Stimulated activated CD4-positive, alpha-beta T cell treated with anti-CD3 and anti-CD28 coated beads, Interleukin-4, amount 100 ng/mL, for 1 hour (primary cell): ENCODE measurements around the gene TAF1L.
"Not testable (repeated sequence)": the region's sequence is repeated elsewhere in the genome, so short reads cannot be mapped to it uniquely, and the experiment has no call there.

Experiments
- DNase-seq: peaks from one replicate; pipeline ENCODE4 v3.0.0-alpha.2; 2020

Gene TAF1L

GRCh38 chr9:32635362-32635761 is at the start of gene TAF1L:
TAF1L (minus strand) TSS chr9:32635669; CDS start chr9:32635579, 90 bp downstream.
- DNase-seq = no peak

DNA sequence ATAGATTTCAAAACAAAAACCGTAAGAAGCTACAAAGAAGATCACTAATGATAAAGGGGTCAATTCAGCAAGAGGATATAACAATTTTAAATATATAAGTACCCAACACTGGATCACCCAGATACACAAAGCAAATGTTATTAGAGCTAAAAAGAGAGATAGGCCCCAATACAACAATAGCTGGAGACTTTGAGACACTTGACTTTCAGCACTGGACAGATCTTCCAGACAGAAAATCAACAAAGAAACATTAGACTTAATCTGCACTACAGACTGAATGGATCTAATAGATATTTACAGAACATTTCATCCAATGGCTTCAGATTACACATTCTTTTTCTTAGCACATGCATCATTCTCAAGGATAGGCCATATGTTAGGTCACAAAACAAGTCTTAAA is 46.3 kb upstream of the TAF1L start:
- no peak for DNase-seq

- no peak for DNase-seq
These were observed 42.5 kb upstream of the TAF1L start for GRCh38 chr9:32677931-32678330.

DNA sequence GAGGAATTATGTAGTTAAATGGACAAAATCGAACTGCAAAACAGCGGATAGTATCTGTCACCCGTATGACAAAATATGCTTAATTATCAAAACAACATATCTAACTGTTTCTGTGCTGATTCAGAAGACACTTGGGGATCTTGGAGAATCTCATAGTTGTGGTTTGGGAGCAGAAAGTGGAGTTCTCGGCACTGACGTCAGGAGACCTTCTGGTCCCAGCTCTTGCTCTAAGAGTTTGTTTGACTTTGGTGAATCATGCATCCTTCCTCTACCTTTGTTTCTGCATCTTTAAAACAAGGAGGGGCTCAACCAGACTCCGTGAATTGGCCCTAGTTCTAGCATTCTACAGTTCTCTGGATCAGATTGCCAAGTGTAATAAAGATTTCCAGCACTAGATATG is 37.0 kb upstream of the TAF1L start:
- DNase-seq = no peak

- no peak for DNase-seq
These were observed 35.9 kb upstream of the TAF1L start for GRCh38 chr9:32671333-32671732.

DNA sequence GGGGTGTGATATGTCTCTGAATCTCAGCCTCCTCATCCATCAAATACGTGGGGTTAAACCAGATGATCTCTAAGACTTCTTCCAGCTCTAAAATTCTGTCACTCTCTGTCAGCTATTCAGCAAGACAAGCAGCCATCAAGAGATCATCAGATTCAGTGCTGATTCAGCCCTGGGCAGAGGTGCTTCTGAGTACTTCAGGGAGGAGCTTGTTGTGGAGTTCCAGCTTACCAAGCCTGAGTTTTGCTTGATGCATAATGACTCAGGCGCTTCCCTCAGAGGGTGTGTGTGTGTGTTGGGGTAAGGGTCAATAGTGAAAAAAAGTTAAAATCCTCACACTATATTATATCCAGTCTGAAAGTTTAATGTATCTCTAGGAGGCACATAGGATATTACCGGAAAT is 29.6 kb upstream of the TAF1L start:
- DNase-seq = no peak

- no peak for DNase-seq
These were observed 28.3 kb upstream of the TAF1L start for GRCh38 chr9:32663741-32664140.

- DNase-seq = no peak
These were observed 12.2 kb upstream of the TAF1L start for GRCh38 chr9:32647671-32648070.

DNA sequence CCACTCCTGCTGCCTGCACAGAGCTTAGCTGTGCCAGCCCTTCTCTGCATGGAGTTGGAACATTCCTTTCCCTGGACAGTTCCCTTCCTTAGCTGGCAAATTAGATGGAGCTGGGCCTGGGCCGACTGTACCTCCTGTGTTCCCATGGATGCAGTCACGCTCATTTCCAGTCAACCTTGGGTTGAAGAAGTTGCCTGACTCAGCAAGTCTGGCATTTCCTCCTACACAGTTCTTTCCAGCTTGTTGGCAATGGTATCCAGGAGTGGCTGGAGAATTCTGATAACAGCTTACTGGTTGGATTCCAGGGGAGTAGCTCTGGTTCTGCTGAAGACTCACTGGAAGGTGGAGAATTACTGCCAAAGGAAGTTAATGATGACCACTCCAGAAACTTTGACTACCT is 9.2 kb upstream of the TAF1L start:
- DNase-seq = no peak

GRCh38 chr9:32633151-32633550 is 2.3 kb downstream of the TAF1L start:
- DNase-seq = not testable (repeated sequence)

DNA sequence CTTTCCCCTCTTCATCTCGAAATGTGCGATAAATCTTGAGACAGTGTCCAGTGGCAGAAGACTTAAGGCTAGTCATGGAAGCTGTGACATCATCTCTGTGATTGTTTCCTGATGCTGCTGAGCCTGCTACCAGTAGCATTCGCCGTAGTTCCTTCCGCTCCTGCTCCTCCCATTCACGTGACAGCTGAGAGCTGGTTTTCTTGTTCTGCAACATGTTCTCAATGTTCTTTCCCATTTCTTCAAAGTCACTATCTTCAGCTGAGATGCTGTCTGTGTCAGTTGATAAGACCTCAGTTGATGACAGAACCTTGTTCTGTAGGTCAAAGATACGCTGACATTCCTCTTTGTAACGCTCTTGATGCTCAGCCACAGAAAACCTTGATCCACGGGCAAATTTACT is 3.5 kb downstream of the TAF1L start:
- no peak for DNase-seq

DNA sequence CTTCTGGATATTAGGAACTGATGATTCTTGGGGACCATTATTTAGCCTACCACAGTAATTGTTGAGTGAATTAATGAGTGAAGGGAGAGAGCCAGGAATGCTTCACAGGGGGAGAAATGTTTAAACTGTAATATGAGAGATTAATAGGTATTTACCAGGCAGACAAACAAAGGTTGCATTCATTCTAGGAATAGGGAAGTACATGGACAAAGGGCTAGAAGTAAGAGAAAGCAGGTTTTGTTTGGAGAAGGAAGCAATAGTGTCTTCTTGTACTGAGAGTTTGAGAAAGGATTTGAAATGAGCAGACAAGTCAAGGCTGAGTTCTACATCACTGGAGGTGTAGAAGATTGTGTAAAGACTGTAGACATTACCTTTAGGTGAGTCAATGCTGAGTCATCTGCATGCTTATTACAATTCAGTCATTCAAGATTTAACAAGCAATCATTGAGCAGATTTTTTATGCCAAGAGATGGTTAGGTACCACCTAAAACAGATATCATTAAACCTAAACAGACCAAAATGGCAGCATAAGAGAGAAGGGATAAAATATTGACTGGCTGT is 8.0 kb downstream of the TAF1L start:
- no peak for DNase-seq

DNA sequence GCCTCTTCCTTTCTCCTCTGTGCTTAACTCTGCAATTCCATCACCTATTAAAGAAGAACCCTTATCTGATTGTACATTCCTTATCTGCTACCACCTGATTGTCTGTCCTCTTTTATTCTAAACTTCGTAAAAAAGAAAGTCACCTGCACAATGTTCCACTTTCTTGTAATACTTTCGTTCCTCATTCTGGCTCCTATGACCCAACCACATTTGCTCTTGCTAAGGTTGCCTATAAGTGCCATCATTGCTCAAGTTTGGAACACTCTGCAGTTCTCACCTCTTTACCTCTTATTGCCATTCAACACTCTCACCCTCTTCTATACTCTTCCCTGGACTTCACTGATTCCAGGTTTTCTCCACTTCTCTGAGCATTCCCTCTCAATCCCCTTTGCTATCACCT is 10.1 kb downstream of the TAF1L start:
- DNase-seq = no peak

DNA sequence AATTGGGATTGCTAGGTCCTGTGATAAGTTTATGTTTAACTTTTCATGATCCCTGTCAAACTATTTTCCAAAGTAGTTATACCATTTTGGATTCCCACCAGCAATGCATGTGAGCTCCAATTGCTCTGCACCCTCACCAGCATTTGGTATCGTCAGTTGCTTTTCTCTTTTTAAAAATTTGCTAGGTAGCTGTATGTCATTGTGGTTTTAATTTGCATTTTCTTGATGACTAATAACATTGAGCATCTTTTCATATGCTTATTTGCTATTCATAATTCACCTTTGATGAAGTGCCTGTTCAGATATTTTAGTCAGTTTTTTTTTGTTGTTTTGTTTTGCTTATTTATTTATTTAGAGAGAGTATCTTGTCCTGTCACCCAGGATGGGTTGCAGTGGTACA is 12.5 kb downstream of the TAF1L start:
- no peak for DNase-seq

- DNase-seq = no peak
These were observed 17.2 kb downstream of the TAF1L start for GRCh38 chr9:32618261-32618660.

GRCh38 chr9:32606811-32607210 is 28.7 kb downstream of the TAF1L start:
- no peak for DNase-seq

- DNase-seq = no peak
These were observed 31.3 kb downstream of the TAF1L start for GRCh38 chr9:32603914-32604852.

DNA sequence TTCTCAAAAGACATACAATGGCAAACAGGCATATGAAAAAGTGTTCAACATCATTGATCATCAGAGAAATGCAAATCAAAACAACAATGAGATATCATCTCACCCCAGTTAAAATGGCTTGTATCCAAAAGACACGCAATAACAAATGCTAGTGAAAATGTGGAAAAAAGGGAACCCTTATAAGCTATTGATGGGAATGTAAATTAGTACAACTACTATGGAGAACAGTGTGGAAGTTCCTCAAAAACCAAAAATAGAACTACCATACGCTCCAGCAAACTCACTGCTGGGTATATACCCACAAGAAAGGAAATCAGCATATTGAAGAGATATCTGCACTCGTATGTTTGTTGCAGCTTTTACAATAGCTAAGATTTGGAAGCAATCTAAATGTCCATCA is 36.4 kb downstream of the TAF1L start:
- DNase-seq = not testable (repeated sequence)

GRCh38 chr9:32596936-32597335 is 38.5 kb downstream of the TAF1L start:
- no peak for DNase-seq

GRCh38 chr9:32596096-32596865 is 39.2 kb downstream of the TAF1L start:
- DNase-seq = no peak

- DNase-seq = no peak
These were observed 44.6 kb downstream of the TAF1L start for GRCh38 chr9:32590898-32591297.

DNA sequence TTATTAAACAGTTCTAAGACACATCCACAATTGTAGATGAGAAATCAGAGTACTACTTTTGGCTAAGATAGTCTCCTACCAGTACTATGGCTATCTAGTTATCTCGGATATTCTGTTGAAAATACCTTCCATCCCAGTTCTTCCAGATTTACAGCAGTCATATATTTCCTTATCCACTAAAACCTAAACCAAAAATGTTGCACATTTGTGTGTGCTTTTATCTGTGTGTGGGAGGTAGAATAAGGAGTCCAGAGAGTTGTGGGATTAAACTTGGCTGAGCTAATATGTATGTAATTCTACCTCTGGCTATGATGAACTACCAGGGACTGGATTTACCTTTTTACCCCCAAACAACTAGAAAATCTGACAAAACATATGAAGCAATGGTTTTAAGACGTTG is 45.0 kb downstream of the TAF1L start:
- DNase-seq = no peak

DNA sequence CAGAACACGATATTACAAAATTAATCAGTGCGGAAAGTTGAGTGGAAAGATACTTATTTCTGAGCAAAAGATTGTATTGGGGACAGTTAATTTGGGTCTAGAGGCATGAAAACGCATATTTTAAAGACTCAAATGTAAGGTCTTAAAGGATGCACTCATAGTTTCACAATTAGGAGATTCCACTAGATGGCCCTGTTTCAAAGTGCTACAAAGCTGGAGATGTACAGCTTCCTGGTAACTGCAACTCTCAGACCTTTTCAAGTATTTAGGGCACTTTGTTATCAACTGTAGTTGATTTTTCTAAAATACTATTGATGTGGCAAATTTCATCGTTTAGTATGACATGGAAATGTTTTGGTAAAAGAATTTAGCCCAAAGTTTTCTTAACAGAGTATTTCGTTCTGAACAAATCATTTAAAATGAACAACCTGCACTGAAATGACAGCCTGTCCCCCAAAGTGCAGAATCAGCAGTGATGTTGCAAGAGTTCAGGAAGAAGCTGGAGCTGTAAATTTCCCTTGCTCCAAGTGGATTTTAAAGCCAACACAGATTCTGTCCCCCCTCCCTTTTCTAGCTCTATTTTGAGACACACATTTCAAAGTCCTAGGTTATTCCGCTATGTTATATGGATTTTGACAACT is 46.3 kb downstream of the TAF1L start:
- DNase-seq = no peak
